ENCODE data around the gene GFPT1.

GFPT1 gene

DNA sequence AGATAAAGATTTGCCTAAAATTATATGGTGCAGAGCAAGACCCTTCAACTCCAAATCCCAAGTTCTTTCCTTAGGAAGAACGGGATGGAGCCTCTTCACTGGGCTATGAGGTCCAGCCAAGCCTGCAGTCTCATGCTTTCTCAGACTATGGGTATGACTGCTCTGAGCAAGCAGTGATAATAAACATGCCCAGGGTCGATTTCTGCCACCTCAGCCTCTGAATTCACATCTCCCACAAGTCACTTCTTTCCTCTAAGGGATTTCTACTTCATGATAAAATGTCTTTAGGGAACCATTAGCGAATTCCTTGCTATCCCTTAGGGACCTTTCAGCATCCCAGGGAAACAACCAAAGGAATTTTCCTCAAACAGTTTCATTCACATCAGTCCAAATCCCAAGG lies 94.8 kb downstream of the GFPT1 start:
- DNase-seq (ENCODE audit: extremely low read depth in 1 of 2, low read depth in 1 of 2), result no peak

DNA sequence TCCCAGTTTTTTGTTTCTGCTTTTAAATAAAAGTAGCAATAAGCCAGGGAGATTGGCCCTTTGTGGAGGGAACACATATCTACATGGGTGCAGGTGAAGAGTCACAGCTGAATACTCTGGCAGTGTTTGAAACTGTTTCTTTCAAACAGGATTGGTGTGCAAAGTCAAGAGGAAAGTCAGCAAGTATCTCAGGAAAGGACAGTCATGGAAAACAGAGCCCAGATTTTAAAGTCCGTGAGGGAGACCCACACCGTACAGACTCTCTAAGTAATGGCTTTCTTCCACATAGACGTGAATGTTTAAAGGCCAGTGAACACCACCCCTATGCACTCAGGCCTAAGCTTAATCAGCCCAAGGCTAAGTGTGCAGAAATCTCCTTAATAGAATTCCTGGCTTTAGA lies 95.3 kb downstream of the GFPT1 start:
- DNase-seq (ENCODE audit: extremely low read depth in 1 of 2, low read depth in 1 of 2), result no peak

DNA sequence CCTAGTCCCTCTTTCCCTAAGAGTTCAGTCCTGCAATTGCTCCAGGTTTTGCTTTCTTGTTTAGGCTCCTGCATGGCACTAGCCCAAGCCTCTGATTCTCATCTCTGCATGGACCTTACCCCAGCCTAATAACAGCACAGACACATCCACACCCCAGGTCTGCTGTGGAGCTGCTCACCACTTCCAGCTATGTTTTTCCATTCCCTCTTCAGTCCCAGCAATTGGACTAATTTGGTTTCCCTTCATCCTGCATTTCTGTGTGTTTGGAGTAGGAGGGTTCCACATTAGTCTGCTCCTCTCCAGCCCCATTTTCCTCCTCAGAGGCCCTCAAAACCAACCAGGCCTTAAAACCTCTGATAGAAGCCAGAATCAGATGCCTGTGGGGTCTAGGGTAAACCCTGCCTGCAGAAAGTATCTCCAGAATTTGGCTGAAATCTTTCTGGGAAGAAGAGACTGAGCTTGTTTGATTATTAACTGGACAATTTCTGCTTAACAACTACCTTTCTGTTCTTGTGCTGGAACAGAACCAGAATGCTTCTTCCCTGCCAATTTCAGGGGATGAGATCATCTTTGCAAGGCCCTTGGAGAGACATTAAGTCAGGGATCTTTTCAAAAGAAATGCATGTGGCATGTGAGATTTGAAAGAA lies 95.9 kb downstream of the GFPT1 start:
- DNase-seq (ENCODE audit: extremely low read depth in 1 of 2, low read depth in 1 of 2), result no peak

DNA sequence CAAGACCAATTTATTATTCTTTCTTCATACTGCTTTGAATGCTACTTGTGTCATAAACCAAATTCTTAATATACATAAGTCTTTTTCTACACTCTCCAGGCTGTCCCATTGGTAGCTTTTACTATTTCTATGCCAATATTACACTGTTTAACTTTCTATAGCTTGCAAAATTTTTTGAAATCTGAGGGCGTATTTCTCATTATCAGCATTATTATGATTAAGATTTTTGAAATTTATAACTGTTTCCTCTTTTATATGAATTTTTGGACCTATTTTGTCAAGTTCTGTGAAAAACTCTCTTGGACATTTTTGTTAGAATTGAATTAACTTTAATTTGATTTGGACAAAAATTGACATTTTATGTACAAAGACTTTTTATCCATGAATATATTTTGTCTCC lies 98.6 kb downstream of the GFPT1 start:
- no peak for DNase-seq (ENCODE audit: extremely low read depth in 1 of 2, low read depth in 1 of 2)

DNA sequence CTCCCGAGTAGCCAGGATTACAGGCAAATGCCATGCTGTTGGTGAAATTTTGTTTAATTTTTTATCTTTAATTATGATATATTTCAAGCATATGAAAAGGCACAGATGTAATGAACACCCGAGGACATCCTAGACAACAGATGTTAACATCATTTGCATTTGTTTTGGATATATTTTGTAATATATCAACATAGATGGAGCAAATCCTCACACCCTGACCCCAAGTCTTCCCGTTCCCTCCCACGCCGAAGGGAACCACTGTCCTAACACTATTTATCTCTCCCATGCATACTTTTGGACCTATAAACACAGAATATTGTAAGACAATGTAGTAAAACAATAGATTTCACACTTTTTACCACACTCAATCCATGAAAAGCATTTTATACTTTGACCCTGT lies 99.5 kb downstream of the GFPT1 start:
- DNase-seq (ENCODE audit: extremely low read depth in 1 of 2, low read depth in 1 of 2), result no peak

DNA sequence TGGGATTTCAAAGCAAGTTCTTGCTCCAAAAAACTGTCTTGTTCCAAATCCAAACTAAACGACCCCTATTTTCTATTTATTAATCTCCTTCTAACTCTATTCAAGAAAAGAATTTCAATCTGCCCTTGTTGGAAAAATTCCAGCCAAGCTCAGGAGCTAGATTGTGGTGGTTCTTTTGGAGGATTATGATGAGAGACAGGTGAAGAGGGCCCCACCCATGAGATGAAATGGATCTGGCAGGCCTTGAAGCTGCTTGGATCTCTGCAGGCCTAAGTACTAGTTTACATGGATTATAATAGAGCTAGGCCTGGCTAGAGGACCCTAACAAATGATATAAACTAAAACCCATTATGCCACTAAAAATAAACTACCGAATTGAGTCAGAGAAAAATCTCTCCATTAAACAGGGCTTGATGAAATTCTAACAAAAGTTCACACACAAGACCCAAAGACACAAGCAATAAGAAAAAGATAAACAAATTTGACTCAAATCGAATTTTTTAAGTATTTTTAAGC lies 101.6 kb downstream of the GFPT1 start:
- no peak for DNase-seq (ENCODE audit: extremely low read depth in 1 of 2, low read depth in 1 of 2)

DNA sequence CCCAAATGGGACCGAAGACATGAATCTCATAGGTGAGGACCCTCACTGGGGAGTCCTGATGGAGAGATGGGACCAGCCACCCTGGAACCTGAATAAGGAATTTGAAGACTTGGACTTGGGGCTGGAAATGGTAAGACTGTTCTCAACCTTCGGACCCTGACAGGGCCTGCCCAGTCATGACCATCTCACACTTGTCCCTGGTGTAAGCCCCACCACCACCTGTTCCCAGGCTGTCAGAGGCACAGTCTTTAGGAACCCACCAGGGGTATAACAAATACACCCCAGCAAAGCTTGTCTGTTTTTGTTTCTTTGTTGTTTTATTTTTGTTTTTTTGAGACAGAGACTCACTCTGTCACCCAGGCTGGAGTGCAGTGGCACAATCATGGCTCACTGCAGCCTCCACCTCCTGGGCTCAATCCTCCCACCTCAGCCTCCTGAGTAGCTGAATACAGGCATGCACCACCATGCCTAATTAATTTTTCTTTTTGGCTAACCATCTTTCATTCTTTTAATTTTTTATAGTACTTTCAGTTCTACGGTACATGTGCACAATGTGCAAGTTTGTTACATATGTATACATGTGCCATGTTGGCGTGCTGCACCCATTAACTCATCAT lies 106.1 kb downstream of the GFPT1 start:
- DNase-seq (ENCODE audit: extremely low read depth in 1 of 2, low read depth in 1 of 2), result no peak

DNA sequence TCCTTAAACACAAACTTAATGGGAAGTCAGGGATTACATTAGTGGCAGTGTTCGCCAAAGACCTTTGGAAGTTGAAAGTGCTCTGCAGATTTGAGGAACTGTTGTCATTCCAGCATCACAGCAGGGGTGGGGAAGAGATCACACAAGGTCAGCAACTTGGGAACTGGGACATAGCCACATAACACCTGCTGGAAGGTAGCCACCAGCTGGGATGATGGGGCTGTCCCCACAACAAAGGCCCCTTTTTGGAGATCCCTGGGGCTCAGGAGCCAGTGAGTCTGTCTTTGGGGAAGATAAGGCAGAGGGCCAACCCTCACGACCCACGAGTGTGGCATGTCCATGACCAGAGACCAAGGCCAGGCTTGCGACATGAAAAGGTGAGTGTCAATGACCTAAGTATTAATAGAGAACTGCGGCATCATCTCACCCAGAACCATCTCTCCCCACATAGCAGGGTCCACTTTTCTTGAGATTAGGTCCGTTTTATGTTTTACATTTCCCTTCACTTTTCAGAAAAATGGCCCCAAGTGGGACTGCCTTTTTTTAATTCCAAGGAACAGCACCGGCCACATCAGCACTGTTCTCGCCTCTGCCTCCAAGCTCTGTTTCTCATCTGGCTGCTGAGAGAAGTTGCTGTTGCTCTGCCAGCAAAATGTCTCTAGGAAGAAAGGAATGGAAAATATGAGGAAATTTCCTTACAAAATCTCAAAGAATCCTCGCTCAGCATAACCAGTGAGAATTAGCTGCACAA lies 106.9 kb downstream of the GFPT1 start:
- DNase-seq (ENCODE audit: extremely low read depth in 1 of 2, low read depth in 1 of 2), result no peak

DNA sequence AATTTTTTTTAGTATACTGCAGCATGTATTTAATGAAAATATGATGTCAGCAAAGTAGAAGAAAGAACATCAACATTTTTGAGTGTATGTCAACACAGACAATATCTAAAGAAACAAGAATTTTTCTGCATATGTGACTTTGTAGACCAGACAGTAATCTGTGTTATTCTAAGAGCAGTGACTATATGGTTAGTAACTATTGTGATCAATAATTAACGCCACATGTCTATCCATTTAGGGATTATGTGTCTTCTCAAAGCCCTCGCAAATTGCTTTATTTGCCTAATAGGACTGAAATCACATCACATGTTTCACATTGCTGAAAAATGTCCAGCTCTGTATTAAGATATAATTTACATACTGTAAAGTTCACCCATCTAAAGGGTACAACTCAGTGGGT lies 107.8 kb downstream of the GFPT1 start:
- no peak for DNase-seq (ENCODE audit: extremely low read depth in 1 of 2, low read depth in 1 of 2)

DNA sequence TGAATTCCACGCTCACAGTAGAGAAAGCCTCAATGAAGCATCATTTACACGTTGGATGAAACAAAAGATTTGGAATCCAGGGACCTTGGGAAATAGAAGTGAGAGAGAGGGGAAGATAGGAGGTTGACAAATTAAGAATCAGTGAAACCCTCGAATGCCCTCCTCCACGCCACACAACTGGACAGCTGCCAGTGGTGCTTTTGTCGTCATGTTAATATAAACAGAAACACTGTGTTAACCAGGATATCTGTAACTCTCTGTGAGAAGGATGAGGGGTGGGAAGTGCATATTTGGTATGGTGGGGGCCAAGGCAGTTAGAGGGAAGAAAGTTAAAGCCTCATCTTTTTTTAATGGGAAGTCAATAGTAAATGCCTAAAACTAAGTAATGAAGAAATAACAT lies 108.7 kb downstream of the GFPT1 start:
- DNase-seq (ENCODE audit: extremely low read depth in 1 of 2, low read depth in 1 of 2), result no peak

DNA sequence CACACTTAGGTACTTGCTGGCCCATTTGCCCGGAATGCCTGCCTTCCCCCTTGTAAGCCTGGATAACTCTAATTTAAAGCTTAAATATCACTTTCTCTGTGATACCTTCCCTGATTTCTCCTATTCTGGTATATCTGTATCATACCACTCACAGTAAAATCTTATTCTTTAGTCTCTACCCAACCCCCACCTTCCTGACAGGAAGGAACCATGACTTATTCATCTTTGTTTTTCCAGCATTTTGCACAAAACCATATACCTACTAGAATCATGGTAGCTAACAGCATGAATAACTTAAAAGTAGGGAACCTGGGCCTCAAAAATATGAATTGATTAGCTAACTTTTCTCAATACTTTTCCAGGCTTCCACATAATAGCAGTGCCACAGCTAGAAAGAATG lies 111.5 kb downstream of the GFPT1 start:
- DNase-seq (ENCODE audit: extremely low read depth in 1 of 2, low read depth in 1 of 2), result no peak

DNA sequence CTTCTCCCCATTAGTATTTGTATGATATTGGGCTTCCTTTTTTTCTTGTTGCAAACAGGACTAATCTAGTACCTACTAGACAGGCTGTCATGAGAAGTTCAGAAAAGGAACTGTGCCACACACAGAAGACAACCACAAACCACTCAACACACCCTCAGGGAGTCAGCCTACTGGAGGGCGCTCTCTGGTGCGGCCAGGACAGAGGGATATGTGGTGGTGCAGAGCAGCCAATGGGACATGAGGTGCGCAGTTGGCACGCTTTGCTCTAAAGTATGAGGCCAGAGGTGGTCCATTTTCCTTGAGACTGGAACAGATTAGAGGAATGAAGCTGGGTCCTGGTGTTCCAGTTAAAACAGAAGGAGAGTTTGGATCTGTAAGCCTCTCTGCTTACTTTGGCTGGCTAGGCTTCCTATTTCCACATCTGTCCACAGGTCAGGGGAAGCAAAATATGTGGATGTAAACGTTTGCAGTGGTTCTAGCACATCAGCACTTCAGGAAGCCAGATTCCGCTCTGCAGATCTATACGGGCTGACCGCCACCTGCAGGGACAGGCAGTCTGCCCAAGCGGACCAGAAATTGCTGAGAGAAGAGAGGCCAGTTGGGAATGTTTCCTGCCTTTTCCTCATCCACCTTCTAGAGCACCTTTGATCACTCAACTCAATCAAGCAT lies 114.1 kb downstream of the GFPT1 start:
- DNase-seq (ENCODE audit: extremely low read depth in 1 of 2, low read depth in 1 of 2), result no peak

DNA sequence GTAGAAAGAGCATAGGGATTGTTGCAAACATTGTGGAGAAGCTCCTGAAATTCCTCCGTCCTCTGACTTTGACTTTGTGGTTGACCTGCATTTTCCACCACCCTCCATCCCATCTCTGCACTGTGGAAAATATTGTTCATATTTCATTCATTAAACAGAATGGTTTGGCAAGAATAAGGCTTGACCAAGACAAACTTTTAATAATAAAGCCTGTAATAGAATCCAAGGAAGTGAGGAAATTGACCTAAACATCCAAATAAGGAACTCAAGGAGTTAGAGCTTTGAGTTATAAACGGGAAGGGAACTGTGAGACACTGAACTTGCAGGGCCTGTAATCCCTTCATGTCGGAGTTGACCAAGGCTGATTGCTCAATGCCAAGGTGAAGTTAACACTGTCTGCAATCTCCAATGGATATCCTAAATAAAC lies 115.2 kb downstream of the GFPT1 start:
- DNase-seq (ENCODE audit: extremely low read depth in 1 of 2, low read depth in 1 of 2), result no peak
